Measurements from ENCODE around the gene LRMDA. TPM values are rescaled to one million over a fixed set of nuclear protein-coding genes. Genes with fewer than 3 reads are reported as not detected.

Gene LRMDA
- total RNA-seq, 1 donor from 2014 or later = 1.8 TPM

DNA sequence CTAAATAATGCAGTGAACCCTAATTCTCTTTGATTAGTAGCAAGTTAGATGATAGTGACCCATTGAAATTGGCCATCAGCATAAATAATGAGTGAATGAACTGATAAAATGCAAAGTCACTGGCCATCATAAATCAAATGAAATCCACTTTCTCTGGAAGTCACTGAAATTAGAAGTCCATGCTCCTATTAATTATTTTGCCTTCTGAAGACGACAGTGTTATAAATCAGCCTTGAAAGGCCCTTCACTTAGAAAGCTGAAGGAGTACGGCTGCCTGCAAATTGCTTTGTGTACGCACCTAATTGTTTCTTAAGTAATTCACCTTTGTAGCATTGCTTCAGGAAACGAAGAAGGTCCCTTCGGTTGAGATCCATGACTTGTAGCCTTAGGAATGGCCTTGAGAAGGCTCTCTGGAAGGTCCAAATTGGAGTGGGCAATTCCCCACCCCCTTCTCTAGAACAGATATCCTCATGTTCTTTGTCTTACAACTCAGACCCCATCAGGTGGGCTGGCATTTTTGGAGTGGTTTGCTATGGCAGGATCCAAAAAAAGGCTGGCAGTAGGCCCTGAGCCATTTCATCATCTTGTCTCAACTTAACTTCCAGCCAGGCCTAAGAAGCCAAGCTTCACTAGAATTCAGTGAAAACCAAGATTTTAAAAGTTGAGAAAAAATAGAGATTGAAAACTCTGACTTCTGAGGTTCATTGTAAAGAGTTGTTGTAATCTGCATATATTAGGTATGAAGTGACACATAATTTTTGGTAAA is 420.3 kb downstream of the LRMDA start:
- no peak for ATAC-seq

- no peak for ATAC-seq
These were observed 421.5 kb downstream of the LRMDA start for GRCh38 chr10:75852851-75853484.

DNA sequence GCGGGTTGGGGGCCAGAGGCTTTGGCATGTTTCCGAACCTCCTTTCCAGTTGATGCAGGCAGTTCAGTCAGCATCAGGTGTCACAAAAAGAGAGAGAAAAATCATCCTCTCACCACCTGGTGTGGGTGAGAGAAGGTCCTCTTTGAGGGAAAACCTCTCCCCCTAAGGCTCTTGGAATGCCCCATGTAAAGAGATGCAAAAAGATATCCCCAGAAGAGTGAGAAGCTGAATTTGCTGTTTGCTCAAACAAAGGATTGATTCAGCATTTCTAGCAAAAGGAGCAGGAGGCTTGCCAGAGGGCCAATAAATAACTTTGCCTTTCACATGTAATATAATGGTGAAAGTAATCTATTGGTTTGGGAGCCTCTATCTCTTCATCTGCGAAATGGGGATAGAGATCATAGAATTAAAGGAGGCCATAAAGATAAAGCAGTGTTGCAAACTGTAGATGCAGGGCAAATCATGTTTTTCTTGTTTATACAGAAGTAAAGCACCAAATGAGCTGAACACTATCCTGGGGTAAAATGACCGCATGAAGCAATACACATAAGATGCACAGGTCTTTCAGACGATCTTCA is 425.9 kb downstream of the LRMDA start:
- ATAC-seq = no peak

DNA sequence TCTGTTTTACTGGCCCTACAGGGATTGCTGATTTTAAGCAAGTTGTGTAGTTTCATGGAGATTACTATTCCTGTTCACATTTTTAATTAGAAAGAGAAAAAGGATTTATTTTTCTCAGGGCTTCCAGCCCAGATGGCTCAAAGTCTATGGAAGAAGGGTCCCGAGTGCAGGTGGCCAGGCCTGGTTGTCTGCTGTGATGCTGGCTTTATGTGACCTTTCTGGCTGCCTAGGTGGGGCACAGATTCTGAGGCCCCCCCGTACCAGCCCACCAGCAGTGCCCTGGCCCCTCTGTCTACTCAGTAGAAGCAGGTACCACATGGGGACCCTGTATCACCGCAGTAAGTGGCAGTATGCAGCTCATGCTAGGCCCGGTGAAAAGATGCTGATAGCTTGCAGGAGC is 426.5 kb downstream of the LRMDA start:
- ATAC-seq = no peak

- no peak for ATAC-seq
These were observed 426.9 kb downstream of the LRMDA start for GRCh38 chr10:75858339-75858738.

GRCh38 chr10:75859141-75859540 is 427.7 kb downstream of the LRMDA start:
- no peak for ATAC-seq

DNA sequence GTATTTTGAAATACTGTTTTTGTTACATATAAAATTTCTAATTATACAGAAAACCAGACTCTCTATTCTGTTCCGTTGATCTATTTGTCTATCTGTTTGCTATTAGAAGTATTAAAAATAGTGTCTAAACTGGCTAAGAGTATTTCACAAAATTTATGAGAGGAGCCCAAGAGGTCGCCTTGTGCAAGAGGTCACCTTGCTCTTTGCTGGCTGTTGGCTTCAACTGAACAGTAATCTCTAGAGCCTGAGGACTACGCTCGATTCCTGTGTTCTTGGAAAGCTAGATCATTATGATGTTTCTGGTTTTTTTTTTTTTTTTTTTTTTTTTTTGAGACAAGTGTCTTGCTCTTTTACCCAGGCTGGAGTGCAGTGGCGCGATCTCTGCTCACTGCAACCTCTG is 428.6 kb downstream of the LRMDA start:
- ATAC-seq = no peak

DNA sequence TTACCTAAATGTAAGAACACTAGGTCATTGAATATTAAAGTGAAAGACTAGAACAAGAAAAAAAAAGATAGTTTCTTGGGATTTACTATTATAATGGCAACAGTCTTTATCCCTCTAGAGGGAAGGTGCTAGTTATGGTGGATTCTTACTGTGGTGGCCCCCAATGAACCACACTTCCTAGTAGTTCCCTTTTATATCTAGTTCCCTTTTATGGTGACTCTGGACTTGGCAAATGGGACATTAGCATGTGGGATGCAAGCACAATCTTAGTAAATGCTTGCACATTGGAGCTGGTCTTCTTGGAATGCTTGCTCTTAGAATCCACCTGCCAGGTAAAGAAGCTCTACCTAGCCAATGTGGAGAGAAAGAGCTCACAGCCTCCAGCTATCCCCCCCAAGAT is 430.2 kb downstream of the LRMDA start:
- no peak for ATAC-seq

DNA sequence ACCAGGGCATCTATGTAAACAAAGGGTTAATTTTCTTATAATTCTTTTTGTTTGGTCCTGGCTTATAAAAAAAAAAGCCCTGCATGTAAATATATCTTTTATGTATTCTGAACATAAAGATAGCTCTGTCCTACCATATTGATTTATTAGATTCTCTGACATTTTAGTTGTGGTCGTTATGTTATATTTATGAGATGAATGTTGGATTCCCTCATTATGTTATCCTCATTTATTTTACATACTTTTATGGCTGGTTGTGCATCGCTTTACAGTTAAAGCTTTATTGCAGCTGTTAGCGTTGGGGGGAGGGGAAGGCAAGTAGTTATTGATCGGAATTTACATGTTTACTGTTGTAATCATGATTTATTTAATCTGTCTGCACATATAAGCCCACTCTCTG is 431.5 kb downstream of the LRMDA start:
- ATAC-seq = no peak

- no peak for ATAC-seq
These were observed 433.3 kb downstream of the LRMDA start for GRCh38 chr10:75864717-75865116.

DNA sequence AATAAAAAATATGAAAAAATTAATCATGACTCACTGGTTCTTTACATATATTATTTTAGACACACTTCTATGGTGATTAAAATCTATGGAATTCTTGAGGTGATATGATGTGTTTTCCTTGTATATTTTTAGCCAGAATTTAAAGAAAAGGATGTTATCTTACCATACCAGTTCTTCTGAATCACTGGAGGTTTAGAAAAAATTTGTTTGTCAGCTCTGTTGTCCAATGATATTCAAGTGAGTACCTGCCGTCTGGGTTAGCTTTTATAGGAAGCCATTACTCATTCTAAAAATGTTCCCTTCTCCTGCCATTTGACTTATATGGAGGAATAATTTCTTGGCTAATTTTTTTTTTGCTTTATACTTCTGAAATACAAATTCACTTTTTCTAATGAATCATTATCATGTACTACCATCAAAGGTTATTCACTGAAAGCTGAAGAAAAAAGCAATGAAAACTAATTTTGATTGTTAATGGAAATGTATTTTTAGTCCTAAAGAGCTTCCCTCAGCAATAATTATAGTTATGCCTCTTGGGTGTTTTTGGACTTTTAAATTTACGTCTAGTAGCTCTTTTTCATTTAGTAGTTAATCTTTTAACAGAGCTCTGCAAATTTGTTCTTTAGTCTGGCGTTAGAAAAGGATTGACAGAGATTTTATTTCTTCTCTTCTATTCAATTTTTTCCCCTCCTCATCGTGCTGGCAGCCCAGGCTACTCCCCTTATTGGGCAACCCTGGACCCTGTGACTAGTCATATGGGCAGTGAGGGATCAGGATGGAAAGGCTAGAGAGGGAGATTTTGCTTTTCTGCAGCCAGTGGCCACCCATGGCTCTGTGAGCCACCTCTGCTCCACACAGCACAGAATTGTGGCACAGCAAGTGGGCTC is 434.2 kb downstream of the LRMDA start:
- no peak for ATAC-seq

- no peak for ATAC-seq
These were observed 434.8 kb downstream of the LRMDA start for GRCh38 chr10:75866300-75866625.

DNA sequence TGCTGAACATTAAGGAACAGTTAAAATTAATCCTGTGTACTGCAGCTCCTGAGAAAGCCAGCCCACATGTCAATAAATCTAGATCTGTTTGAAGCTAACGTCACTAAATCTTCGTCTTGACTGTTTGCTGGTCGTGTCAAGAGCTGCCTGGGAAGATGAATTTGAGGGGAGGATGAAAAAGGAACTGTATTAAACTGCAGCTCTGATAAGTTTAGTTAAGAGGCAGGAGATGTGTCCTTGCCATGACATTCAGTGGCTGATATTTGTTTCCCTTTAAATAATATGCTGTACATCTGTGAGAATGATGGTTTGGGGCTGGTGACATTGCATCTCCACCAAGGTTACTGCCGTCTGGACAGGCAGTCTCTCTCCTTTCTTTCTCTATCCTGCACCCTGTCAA is 435.3 kb downstream of the LRMDA start:
- no peak for ATAC-seq

DNA sequence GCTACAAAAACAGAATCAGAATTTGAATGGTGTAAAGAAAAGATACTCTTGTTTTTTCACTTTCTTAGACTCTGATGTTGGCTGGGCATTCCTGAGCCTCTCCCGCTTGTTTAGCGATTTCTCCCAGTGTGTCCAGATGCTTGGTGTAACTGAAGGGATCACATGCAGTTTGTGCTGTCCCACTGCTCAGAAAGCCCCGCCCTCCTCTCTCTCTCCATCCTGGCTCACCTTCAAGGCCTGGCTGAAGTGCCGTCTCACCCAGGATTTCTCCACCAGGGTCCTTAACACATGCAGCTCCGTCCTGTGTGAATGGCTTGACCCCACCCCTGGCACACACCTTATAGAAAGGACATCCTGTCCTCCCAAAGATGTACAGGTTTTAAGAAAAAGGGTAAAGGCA is 437.1 kb downstream of the LRMDA start:
- no peak for ATAC-seq

DNA sequence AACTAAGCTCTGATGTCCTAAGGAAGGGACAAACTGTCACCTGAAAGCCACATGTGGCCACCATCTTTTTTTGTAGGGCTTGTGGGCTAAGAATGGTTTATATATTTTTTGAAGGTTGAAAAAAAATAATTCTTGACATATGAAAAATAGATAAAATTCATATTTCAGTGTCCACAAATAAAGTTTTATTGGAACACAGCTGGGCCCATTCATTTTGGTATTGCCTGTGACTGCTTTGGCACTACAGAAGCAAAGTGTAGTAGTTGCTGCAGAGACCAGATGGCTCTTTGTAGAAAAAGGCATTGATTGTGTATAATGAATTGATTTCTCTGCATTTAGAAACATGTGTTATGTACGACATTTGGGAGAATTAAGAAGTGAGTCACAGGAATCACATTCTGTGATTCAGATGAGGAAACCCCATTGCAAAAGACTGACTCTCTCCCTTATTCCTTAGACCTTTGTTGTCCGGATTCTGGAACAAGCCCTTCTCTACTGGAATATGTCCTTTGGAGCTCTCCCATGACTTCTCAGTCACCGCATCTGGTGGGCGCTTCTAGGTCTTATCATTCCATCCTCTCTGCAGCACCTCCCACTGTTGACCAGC is 438.7 kb downstream of the LRMDA start:
- no peak for ATAC-seq

DNA sequence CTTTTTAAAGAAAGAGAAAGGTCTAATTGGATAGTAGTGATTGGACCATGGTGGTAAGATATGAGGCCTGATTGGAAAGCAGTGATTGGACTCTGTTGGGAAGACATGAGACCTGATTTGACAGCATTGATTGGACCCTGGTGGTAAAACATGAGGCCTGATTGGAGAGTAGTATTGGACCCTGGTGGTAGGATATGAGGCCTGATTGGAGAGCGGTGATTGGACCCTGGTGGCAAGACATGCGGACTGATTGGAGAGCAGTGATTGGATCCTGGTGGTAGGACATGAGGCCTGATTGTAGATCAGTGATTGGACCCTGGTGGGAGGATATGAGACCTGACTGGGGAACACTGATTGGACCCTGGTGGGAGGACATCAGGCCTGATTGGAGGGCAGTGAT is 444.3 kb downstream of the LRMDA start:
- ATAC-seq = no peak

GRCh38 chr10:75876710-75877109 is 445.3 kb downstream of the LRMDA start:
- ATAC-seq = no peak

DNA sequence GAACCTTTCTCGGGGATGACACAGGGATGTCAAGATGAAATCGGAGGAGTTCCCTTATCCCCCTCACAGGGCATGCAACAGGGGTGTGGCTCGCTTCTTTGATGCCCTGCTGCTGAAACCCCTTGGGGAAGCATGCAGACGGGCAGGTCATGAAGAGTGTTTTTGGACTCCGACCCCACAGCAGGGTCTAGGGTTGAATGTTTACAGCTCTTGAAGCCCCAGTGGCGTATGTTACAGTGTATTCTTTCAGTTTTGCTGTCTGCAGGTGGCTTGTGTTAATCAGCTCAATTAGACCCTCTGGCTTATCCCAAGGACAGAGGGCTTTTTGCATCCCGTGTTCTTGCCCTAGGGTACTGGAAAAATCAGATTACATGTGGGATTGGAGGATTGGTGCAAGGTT is 446.5 kb downstream of the LRMDA start:
- ATAC-seq = no peak

GRCh38 chr10:75878586-75878985 is 447.2 kb downstream of the LRMDA start:
- ATAC-seq = no peak

- no peak for ATAC-seq
These were observed 448.8 kb downstream of the LRMDA start for GRCh38 chr10:75880031-75880775.

GRCh38 chr10:75883081-75884072 is 452.0 kb downstream of the LRMDA start:
- no peak for ATAC-seq

Measured in esophagus mucosa (tissue), 1 donor.